ENCODE data around the gene NIFK.
"Not testable (repeated sequence)": the region's sequence is repeated elsewhere in the genome, so short reads cannot be mapped to it uniquely, and the experiment has no call there.

Gene NIFK

GRCh38 chr2:121699421-121700333 lies 37.0 kb downstream of the NIFK start:
- peak; percentile 95 for DNase-seq
- in situ Hi-C loops (cut with HindIII; ENCODE audit: low pct_ligation_motif_present, low pct_unique_long_range_greater_than_20kb, low sequenced_read_pairs), result no loop called here

- DNase-seq, result no peak
- in situ Hi-C loops (cut with HindIII; ENCODE audit: low pct_ligation_motif_present, low pct_unique_long_range_greater_than_20kb, low sequenced_read_pairs), result no loop called here
These were observed 38.3 kb downstream of the NIFK start for GRCh38 chr2:121698318-121698930.

GRCh38 chr2:121697108-121697631 lies 39.5 kb downstream of the NIFK start:
- peak; percentile 28 for DNase-seq
- in situ Hi-C loops (cut with HindIII; ENCODE audit: low pct_ligation_motif_present, low pct_unique_long_range_greater_than_20kb, low sequenced_read_pairs), result no loop called here

- DNase-seq, result no peak
- in situ Hi-C loops (cut with HindIII; ENCODE audit: low pct_ligation_motif_present, low pct_unique_long_range_greater_than_20kb, low sequenced_read_pairs), result no loop called here
These were observed 40.2 kb downstream of the NIFK start for GRCh38 chr2:121696410-121696930.

- in situ Hi-C loops (cut with HindIII; ENCODE audit: low pct_ligation_motif_present, low pct_unique_long_range_greater_than_20kb, low sequenced_read_pairs), result no loop called here
- DNase-seq, result no peak
These were observed 41.6 kb downstream of the NIFK start for GRCh38 chr2:121695171-121695451.

GRCh38 chr2:121694398-121695170 lies 42.1 kb downstream of the NIFK start:
- DNase-seq, result peak; percentile 29
- in situ Hi-C loops (cut with HindIII; ENCODE audit: low pct_ligation_motif_present, low pct_unique_long_range_greater_than_20kb, low sequenced_read_pairs), result no loop called here

- DNase-seq; in situ Hi-C loops (cut with HindIII; ENCODE audit: low pct_ligation_motif_present, low pct_unique_long_range_greater_than_20kb, low sequenced_read_pairs): not testable (repeated sequence)
These were observed 46.1 kb downstream of the NIFK start for GRCh38 chr2:121690572-121690971.

GRCh38 chr2:121690095-121690494 lies 46.6 kb downstream of the NIFK start:
- no peak for DNase-seq
- in situ Hi-C loops (cut with HindIII; ENCODE audit: low pct_ligation_motif_present, low pct_unique_long_range_greater_than_20kb, low sequenced_read_pairs), result no loop called here

GRCh38 chr2:121689356-121689755 lies 47.3 kb downstream of the NIFK start:
- peak; percentile 56 for DNase-seq
- in situ Hi-C loops (cut with HindIII; ENCODE audit: low pct_ligation_motif_present, low pct_unique_long_range_greater_than_20kb, low sequenced_read_pairs), result no loop called here

GRCh38 chr2:121688820-121689219 lies 47.9 kb downstream of the NIFK start:
- DNase-seq, result no peak
- in situ Hi-C loops (cut with HindIII; ENCODE audit: low pct_ligation_motif_present, low pct_unique_long_range_greater_than_20kb, low sequenced_read_pairs), result no loop called here

- DNase-seq, result no peak
- in situ Hi-C loops (cut with HindIII; ENCODE audit: low pct_ligation_motif_present, low pct_unique_long_range_greater_than_20kb, low sequenced_read_pairs), result no loop called here
These were observed 49.8 kb downstream of the NIFK start for GRCh38 chr2:121686902-121687301.

GRCh38 chr2:121686218-121686617 lies 50.5 kb downstream of the NIFK start:
- in situ Hi-C loops (cut with HindIII; ENCODE audit: low pct_ligation_motif_present, low pct_unique_long_range_greater_than_20kb, low sequenced_read_pairs), result no loop called here
- no peak for DNase-seq

GRCh38 chr2:121682396-121683298 lies 54.0 kb downstream of the NIFK start:
- in situ Hi-C loops (cut with HindIII; ENCODE audit: low pct_ligation_motif_present, low pct_unique_long_range_greater_than_20kb, low sequenced_read_pairs), result no loop called here
- DNase-seq, result no peak

GRCh38 chr2:121677855-121678254 lies 58.8 kb downstream of the NIFK start:
- no peak for DNase-seq
- in situ Hi-C loops (cut with HindIII; ENCODE audit: low pct_ligation_motif_present, low pct_unique_long_range_greater_than_20kb, low sequenced_read_pairs), result no loop called here

Data from ACHN (cell line).